Measurements from ENCODE around the gene MEGF6. TPM values are rescaled to one million over a fixed set of nuclear protein-coding genes. Genes with fewer than 3 reads are reported as not detected.
A peak's percentile ranks its signal among the peaks of the same experiment; 100 is the strongest.

The MEGF6 gene
- total and polyA plus RNA-seq, 9 donors = 7.7 to 26.7 (median 15.3) TPM

- Histone ChIP-seq H3K27ac (ENCODE audit: low read length) (no peak overlapping the region), H3K36me3 (ENCODE audit: control insufficient read depth, insufficient read depth, low read length) (no peaks in the 10 kb centered on the region), H3K27me3 (ENCODE audit: control insufficient read depth, insufficient read depth, low read length) (no peaks in the 10 kb centered on the region), H3K4me1 (ENCODE audit: control insufficient read depth, insufficient read depth, low read length) (peaks cover 33% of the 10 kb centered on the region), H3K4me3 (ENCODE audit: low read length) (no peak overlapping the region), H3K9me3 (replicated peaks; ENCODE audit: control insufficient read depth, low read depth, low read length) (no peaks in the 10 kb centered on the region)
- 76% methylated on average over 10 of the region's 10 CpGs for WGBS (ENCODE audit: insufficient coverage)
- DNase-seq = no peak
These were observed 11.0 kb downstream of the MEGF6 start for GRCh38 chr1:3600354-3600753.

- H3K27me3 ChIP-seq (ENCODE audit: control insufficient read depth, insufficient read depth, low read length) = no peaks in the 10 kb centered on the region
- H3K4me3 ChIP-seq (ENCODE audit: low read length) = no peak overlapping the region
- H3K4me1 ChIP-seq (ENCODE audit: control insufficient read depth, insufficient read depth, low read length) = peaks cover 33% of the 10 kb centered on the region
- DNase-seq = no peak
- H3K9me3 ChIP-seq (replicated peaks; ENCODE audit: control insufficient read depth, low read depth, low read length) = no peaks in the 10 kb centered on the region
- WGBS (ENCODE audit: insufficient coverage) = 77% methylated on average over 12 of the region's 15 CpGs
- H3K27ac ChIP-seq (ENCODE audit: low read length) = no peak overlapping the region
- no peaks in the 10 kb centered on the region for H3K36me3 ChIP-seq (ENCODE audit: control insufficient read depth, insufficient read depth, low read length)
These were observed 11.5 kb downstream of the MEGF6 start for GRCh38 chr1:3599816-3600215.

- H3K36me3 ChIP-seq (ENCODE audit: control insufficient read depth, insufficient read depth, low read length) = no peaks in the 10 kb centered on the region
- no peak for DNase-seq
- WGBS (ENCODE audit: insufficient coverage) = 76% methylated on average over 13 of the region's 16 CpGs
- H3K4me1 ChIP-seq (ENCODE audit: control insufficient read depth, insufficient read depth, low read length) = peaks cover 38% of the 10 kb centered on the region
- H3K27me3 ChIP-seq (ENCODE audit: control insufficient read depth, insufficient read depth, low read length) = no peaks in the 10 kb centered on the region
- no peak overlapping the region for H3K4me3 ChIP-seq (ENCODE audit: low read length)
- H3K27ac ChIP-seq (ENCODE audit: low read length) = no peak overlapping the region
- H3K9me3 ChIP-seq (replicated peaks; ENCODE audit: control insufficient read depth, low read depth, low read length) = no peaks in the 10 kb centered on the region
These were observed 12.0 kb downstream of the MEGF6 start for GRCh38 chr1:3599286-3599811.

GRCh38 chr1:3598522-3599285, 12.6 kb downstream of the MEGF6 start:
- Histone ChIP-seq H3K4me1 (ENCODE audit: control insufficient read depth, insufficient read depth, low read length) (peaks cover 41% of the 10 kb centered on the region), H3K27me3 (ENCODE audit: control insufficient read depth, insufficient read depth, low read length) (no peaks in the 10 kb centered on the region), H3K4me3 (ENCODE audit: low read length) (no peak overlapping the region), H3K27ac (ENCODE audit: low read length) (no peak overlapping the region), H3K36me3 (ENCODE audit: control insufficient read depth, insufficient read depth, low read length) (no peaks in the 10 kb centered on the region), H3K9me3 (replicated peaks; ENCODE audit: control insufficient read depth, low read depth, low read length) (no peaks in the 10 kb centered on the region)
- no peak for DNase-seq
- 16% methylated on average over 22 of the region's 30 CpGs for WGBS (ENCODE audit: insufficient coverage)

- H3K4me3 ChIP-seq (ENCODE audit: low read length) = no peak overlapping the region
- peak; percentile 86 for DNase-seq
These were observed 13.2 kb downstream of the MEGF6 start for GRCh38 chr1:3598051-3598491.

GRCh38 chr1:3597599-3597964, 13.7 kb downstream of the MEGF6 start:
- Histone ChIP-seq H3K4me3 (ENCODE audit: low read length) (no peak overlapping the region), H3K36me3 (ENCODE audit: control insufficient read depth, insufficient read depth, low read length) (no peaks in the 10 kb centered on the region), H3K27ac (ENCODE audit: low read length) (peak overlapping the region; percentile 42), H3K9me3 (replicated peaks; ENCODE audit: control insufficient read depth, low read depth, low read length) (no peaks in the 10 kb centered on the region), H3K4me1 (ENCODE audit: control insufficient read depth, insufficient read depth, low read length) (peaks cover 44% of the 10 kb centered on the region), H3K27me3 (ENCODE audit: control insufficient read depth, insufficient read depth, low read length) (no peaks in the 10 kb centered on the region)
- DNase-seq = no peak
- 36% methylated on average over 11 of the region's 11 CpGs for WGBS (ENCODE audit: insufficient coverage)

More at GRCh38 chr1:3598051-3598491, 13.2 kb downstream of the MEGF6 start:
- Histone ChIP-seq H3K27ac (ENCODE audit: low read length) (peak overlapping the region; percentile 42), H3K36me3 (ENCODE audit: control insufficient read depth, insufficient read depth, low read length) (no peaks in the 10 kb centered on the region), H3K27me3 (ENCODE audit: control insufficient read depth, insufficient read depth, low read length) (no peaks in the 10 kb centered on the region), H3K4me1 (ENCODE audit: control insufficient read depth, insufficient read depth, low read length) (peaks cover 44% of the 10 kb centered on the region), H3K9me3 (replicated peaks; ENCODE audit: control insufficient read depth, low read depth, low read length) (no peaks in the 10 kb centered on the region)
- WGBS (ENCODE audit: insufficient coverage) = 4% methylated on average over 22 of the region's 26 CpGs

GRCh38 chr1:3596663-3597598, 14.4 kb downstream of the MEGF6 start:
- peaks cover 44% of the 10 kb centered on the region for H3K4me1 ChIP-seq (ENCODE audit: control insufficient read depth, insufficient read depth, low read length)
- no peaks in the 10 kb centered on the region for H3K9me3 ChIP-seq (replicated peaks; ENCODE audit: control insufficient read depth, low read depth, low read length)
- DNase-seq = no peak
- no peaks in the 10 kb centered on the region for H3K36me3 ChIP-seq (ENCODE audit: control insufficient read depth, insufficient read depth, low read length)
- H3K27me3 ChIP-seq (ENCODE audit: control insufficient read depth, insufficient read depth, low read length) = no peaks in the 10 kb centered on the region
- H3K27ac ChIP-seq (ENCODE audit: low read length) = no peak overlapping the region
- H3K4me3 ChIP-seq (ENCODE audit: low read length) = no peak overlapping the region
- WGBS (ENCODE audit: insufficient coverage) = 67% methylated on average over 23 of the region's 29 CpGs

- 92% methylated on average over 6 of the region's 7 CpGs for WGBS (ENCODE audit: insufficient coverage)
- no peak for DNase-seq
- Histone ChIP-seq H3K36me3 (ENCODE audit: control insufficient read depth, insufficient read depth, low read length) (no peaks in the 10 kb centered on the region), H3K4me1 (ENCODE audit: control insufficient read depth, insufficient read depth, low read length) (peaks cover 44% of the 10 kb centered on the region), H3K27me3 (ENCODE audit: control insufficient read depth, insufficient read depth, low read length) (no peaks in the 10 kb centered on the region), H3K27ac (ENCODE audit: low read length) (no peak overlapping the region), H3K4me3 (ENCODE audit: low read length) (no peak overlapping the region), H3K9me3 (replicated peaks; ENCODE audit: control insufficient read depth, low read depth, low read length) (no peaks in the 10 kb centered on the region)
These were observed 15.4 kb downstream of the MEGF6 start for GRCh38 chr1:3595949-3596348.

GRCh38 chr1:3594706-3595377, 16.5 kb downstream of the MEGF6 start:
- no peaks in the 10 kb centered on the region for H3K9me3 ChIP-seq (replicated peaks; ENCODE audit: control insufficient read depth, low read depth, low read length)
- peaks cover 53% of the 10 kb centered on the region for H3K4me1 ChIP-seq (ENCODE audit: control insufficient read depth, insufficient read depth, low read length)
- H3K36me3 ChIP-seq (ENCODE audit: control insufficient read depth, insufficient read depth, low read length) = no peaks in the 10 kb centered on the region
- no peak overlapping the region for H3K27ac ChIP-seq (ENCODE audit: low read length)
- H3K4me3 ChIP-seq (ENCODE audit: low read length) = no peak overlapping the region
- 71% methylated on average over 21 of the region's 31 CpGs for WGBS (ENCODE audit: insufficient coverage)
- no peaks in the 10 kb centered on the region for H3K27me3 ChIP-seq (ENCODE audit: control insufficient read depth, insufficient read depth, low read length)
- DNase-seq = peak; percentile 53
